HG03060 (cell line): Measurements from ENCODE around the gene RALGPS1.

ENCODE experiments used
- ATAC-seq: cut with Tn5 transposase; IDR thresholded peaks from one replicate; pipeline ENCODE4 v1.9.1; 2021; ENCODE audit warnings: low read depth, moderate number of reproducible peaks; ENCODE audit not compliant: unreplicated experiment

Gene RALGPS1

DNA sequence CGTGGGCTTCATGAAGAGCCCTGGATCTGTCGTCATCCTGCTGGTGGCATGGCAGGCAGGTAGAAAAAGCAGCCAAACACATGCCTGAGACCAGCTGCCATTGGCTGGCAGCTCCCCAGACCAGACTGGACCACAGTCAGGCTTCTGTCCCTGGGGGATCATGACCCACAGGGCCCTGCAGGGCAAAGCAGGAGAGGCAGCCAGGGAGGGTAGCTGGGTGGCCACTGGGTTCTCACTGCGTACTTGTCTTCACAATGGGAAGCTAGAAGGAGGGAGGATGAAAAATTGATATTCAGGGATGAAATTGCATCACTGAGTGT lies 282.2 kb downstream of the RALGPS1 start:
- ATAC-seq: no peak

DNA sequence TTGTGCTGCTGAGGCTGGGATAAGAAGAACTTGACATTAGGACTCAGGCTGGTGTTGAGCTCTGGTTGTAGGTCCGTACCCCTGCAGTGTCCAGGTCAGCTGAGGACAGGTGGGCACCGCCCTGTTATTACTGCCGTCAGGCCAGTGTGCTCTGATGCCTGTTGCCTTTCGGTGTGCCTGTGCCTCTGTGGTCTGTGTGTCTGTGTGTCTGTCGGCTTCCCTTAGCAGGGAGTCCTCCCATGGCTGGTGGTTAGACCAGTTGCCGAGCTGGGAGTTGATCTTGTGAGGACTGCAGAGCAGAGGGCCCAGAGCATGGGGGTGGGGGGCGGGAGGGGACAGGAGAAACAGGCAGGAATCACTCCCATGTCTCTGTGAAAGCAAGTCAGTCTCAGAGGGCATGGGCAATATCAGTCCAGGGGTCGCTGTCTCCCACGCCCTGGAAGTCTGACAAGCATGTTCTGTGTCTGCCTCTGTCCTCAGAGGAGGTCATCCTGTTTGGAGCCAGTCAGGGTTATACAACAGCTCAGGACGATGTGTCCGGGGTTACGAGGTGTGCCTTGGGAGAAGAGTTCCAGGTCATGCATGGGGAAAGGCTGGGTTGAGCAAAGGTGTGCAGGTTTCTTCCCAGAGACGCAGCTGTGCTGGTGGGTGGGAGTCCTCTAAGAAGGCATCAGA lies 282.7 kb downstream of the RALGPS1 start:
- ATAC-seq: no peak

DNA sequence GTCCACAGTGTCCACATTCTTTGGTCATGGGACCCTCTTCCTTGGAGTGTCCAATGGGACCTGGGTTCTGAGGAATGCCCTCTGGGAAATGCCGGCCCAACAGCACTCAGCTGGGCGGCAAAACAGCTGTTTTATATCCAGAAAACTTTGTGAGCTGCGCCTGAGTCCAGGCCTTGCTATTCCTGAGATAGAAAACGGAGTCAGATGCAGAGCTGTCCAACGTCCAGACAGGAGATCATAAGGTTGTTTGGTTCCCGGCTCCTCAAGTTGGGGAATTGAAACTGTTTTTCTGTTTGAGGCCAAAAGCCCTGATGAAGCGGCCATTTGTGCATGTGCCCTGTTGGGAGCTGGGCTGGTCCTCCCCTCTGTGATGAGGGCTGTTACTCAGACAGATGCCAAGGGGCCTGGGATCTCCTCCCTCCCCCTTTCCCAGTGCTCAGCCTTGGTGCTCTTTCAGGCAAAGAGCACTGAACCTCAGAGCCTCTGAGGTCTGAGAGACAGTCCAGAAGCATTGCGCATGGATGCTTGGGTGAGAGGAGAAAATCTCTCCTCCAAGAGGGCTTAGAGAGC lies 283.4 kb downstream of the RALGPS1 start:
- ATAC-seq: no peak

DNA sequence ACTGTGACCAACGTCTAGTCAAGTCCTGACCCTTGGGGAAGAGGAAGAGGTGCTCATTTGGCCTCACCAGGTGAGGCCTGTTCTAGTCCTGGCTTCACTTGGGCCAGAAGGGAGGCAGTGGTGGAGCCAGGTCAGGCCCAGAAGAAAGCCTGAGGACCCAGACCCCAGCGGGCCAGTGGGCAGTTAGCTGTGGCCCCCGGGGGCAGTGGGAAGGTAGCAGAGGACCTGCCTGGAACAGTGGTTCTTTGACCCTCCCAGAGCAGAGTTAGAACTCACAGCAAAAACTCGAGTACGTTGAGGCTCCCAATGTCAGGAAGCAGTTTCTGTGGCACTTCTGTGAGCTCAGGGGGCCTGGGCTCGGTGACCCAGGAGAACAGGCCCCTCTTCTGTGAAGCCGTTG lies 284.0 kb downstream of the RALGPS1 start:
- no peak for ATAC-seq

DNA sequence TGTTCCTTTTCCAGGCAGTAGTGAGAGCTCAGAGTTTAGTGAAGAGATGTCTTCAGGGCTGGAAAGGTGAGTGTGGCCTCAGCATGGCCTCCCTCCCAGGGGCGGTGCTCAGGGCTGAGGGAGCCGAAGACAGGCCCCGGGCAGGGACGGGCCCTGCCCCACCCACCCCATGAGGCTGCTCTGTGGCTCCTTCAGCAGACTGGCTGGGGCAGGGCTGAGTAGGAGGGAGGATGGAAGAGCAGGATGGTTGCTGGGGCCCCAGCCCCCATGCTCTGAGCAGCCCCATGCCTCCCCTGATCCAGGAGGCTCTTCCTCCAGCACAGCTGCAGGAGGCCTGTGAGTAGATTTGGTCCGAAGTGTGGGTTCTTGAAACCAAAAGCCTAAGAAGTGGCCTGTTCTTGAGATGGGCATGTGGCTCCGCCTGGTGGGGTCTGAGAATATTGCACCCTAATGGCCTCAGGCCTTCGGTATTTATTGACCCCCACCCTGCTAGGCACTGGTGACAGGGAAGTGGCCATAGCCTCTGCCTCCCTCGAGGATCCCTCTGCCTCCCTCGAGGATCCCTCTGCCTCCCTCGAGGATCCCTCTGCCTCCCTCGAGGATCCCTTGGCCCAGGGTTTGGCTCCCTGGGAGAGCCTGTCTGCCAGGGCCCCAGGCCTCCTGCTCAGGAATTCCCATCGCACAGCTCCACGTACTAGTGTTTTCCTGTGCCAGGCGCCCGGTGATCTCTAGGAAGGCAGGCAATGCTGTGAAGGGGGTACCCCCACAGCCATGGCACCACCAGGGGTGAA lies 284.6 kb downstream of the RALGPS1 start:
- no peak for ATAC-seq

DNA sequence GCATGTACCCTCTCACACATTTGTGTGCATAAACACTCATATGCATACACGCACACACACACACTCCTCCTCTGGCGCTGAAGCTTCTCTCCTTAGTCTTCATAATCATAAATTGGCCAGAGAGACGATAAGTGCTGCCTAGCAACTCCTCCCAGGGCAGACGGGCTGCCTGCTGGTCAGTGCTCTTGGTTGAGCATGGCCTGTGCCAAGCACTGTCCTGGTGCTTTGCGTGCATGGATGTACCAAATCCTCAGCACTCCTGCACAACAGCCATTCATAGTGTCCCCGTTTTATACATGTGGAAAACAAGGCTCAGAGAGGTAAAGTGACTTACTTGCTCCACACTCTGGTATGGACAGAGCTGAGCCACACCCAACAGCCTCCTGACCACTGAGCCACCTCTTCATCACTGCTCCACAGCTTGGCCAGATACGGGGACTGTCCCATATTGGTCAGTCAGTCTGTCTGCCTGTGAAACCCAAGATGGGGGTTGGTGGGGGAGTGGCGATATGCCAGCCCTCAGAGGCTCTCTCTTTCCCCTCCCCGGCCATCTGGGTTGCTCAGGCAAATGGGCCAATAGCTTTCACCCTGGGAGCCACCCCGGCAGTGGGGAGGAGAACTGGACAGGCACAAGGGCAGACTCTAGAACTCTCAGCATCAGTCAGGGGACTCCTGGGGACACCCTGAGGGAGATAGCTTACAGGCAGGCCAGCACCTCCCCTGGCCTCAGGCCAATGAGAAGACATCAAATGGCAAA lies 285.7 kb downstream of the RALGPS1 start:
- no peak for ATAC-seq

DNA sequence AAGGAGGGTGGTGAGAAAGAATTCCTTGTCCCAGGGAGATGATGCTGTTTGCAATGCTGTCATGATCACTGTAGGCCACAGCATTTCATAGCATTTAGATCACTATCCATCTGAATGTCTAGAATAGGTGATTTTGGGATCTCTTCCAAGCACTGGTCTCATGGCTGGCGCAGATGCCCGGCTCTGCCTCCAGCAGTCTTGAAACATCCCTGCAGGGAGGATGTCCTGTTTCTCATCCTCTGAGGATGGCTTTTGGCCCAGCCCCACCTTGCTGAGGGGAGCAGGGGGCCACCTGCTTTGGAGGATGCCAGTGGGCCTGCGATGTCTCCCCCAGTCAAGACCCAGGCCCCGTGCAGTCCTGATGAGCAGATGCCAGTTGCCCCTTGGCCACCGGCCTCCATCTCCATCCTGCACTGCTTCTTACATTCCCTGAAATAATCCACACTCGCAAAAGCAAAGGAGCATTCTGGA lies 286.5 kb downstream of the RALGPS1 start:
- ATAC-seq: no peak

DNA sequence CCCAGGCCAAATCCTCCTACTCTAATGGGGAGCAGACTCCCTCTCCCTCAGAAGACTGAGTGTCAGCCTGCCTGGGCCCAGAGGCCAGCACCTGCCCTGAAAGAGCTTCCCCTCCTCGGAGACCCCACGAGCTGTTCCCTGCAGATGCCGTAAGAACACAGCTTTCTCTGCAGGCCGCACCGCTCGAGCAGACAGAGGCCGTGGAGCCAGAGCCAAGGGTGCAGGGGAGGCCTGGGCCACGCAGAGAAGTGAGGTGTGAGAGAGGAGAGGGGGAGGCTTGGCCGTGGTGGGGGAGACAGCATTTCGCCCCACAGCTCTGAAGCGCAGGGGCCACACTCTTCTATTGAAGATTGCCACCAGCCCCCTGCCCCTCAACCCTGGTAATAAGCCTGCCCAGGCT lies 287.1 kb downstream of the RALGPS1 start:
- ATAC-seq: no peak

DNA sequence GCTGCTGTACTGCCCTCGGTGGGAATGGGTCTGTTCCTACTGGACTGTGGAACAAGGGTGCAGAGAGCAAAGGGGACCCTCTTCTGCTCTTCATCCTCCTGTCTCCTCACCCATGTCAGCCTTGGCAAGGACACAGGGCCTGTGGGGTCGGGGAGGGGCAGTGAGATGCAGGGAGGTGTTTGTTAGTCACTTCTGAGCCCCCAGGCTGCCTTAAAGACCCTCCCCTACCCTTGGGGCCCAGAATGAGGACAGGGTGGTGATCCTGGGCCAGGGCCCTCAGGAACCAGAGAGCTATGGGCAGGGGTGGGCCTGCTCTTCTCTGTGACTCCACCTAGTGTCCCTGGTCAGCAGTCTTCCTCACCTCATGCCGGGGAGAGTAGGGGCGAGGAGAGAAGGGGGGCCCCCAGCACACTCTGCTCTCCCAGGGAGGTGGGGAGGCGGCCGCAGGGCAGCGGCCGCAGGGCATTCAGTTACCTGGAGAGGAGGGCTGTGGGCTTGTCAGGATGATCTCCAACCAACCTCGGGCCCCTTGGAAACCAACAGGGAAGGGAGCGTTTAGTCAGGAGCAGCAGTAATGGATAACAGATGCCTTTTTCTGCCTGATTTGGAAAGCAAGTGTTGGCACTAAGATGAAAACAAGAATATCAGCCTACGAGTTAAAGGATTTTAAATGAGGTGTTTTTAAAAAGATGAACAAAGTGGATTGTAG lies 288.0 kb downstream of the RALGPS1 start:
- no peak for ATAC-seq

DNA sequence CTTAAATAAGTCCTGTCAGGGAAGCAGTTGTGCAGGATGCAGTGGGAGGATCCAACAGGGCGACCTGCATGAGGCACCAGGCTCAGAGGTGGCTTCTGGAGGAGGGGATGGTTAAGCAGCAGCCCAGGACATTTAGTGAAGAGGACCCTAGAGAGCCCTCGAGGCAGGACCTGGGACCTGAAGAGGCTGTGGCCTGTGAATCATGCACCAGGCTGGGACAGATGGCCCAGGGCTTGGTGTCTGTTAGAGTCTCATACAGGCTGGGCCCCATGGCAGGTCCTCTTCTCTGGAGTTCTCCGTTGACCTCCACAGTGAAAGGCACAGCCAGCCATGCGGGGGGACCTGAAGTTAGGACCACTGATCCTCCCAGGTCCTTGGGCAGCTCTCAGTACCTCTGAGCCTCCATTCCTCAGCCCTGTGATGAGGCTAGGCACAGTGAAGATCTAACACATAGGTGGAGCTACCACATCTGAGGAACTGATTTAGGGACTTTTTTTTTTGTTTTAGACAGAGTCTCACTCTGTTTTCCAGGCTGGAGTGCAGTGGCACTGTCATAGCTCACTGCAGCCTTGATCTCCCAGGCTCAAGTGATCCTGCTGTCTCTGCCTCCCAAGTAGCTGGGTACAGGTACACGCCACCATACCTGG lies 289.2 kb downstream of the RALGPS1 start:
- no peak for ATAC-seq

DNA sequence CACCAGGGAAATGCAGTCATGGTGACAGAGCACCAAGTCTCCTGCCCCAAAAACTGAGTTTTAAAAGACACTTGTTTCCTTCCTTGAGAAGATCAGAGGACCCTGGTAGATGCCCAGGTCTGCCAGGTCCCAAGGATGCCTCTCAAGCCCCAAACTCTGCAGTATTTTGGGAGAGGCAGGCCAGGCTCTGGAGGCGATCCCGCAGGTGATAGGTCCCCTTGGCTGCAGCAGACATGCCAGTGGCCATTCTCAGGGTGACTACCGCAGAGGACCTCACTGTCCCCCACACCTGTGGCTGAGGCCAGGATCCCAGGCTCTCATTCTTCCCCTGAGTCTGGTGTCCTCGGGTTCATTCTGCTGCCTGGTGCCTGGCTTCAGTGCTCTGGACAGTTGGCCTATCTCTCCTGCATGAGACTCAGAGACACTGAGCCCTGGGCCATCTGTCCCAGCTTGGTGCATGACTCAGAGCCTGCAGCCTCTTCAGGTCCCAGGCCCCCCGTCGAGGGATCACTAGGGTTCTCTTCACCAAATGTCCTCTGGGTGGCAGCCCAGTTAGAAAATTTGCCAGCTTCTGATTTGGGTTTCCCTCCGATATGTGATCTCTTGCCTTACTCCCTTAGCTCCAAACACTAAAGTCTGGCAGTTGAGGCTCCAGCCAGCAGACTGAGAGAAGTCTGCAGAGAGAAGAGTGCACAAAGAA lies 290.3 kb downstream of the RALGPS1 start:
- no peak for ATAC-seq

DNA sequence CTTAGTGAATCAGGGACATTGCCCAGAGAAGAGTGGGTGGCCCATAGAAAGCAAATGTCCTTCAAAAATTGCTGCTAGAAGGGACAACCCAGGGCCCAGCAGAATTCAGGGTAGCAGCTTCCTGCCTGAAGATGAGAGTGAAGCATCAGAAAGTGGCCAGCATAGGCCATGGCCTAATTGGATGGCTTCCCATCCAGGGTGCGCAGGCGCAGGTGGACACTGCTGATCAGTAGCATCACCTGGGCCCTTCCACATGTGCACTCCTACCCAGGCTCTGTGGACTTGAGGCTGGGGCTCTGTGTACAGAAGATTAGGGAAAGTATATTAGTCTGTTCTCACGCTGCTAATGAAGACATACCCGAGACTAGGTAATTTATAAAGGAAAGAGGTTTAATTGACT lies 291.4 kb downstream of the RALGPS1 start:
- no peak for ATAC-seq

DNA sequence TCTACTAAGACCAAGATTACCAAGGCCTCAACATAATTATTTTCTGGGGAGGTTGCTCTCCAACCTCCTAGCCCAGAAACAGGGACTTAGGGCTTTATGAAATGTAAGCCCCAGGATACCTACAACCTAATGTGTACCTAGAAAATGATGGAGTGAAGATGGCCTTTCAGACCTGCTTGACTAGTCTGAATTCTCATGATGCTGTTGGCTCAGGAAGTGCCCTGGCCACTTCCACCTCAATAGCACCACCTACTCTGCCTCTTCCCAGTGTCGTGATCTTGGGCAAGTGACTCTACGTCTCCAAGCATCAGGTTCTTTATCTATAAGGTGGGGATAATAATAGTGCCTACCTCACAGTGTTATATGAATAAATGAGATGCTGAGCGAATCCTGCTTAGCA lies 292.1 kb downstream of the RALGPS1 start:
- no peak for ATAC-seq

DNA sequence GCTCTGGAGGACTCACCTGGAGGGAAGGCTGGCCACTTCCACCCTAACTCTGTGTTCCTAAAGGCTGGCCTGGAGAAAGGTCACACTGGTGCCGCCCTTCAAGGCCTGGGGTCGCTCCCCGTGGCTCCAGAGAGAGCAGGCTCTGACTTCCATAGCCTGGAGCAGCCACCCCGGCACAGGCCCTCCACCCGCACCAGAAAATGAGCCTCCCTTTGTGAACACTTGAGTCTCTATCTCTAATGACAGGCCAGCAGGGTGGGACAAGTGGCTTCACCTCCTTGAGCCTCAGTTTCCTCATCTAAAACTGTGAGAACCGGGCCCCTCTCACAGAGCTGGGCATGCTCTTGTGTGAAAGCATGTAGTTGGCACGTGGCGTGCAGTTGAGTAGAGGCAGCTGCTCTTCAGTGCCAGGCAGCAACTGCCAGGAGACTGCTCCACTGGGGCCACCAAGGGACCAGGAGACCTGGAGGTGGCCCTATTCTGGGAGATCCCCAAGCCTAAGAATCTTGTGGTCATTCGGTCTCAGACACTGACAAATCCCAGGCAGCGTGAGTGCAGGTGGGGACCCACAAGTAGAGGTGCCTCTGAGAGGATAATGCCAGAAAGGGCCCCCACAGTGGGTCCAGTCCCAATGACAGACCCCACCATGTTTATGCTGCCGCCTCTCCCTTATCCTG lies 293.3 kb downstream of the RALGPS1 start:
- no peak for ATAC-seq

DNA sequence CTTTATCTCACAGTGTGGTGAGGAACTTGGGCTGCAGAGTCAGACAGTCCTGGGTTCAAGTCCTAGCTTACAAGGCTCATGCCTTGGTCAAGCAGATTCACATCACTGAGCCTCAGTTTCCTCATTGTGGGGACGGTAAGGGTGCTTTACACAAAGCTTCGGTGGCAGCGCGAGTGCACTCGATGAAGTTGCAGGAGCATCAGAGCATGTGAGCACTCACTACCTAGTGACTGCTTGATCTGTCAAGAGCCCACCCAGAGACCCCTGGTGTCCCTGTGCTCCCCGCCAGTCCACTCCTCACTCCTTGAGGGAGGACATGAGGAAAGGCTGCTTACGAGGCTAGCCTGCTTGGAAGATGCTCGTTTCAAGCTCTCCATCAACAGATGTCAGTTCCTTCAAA lies 293.8 kb downstream of the RALGPS1 start:
- no peak for ATAC-seq

DNA sequence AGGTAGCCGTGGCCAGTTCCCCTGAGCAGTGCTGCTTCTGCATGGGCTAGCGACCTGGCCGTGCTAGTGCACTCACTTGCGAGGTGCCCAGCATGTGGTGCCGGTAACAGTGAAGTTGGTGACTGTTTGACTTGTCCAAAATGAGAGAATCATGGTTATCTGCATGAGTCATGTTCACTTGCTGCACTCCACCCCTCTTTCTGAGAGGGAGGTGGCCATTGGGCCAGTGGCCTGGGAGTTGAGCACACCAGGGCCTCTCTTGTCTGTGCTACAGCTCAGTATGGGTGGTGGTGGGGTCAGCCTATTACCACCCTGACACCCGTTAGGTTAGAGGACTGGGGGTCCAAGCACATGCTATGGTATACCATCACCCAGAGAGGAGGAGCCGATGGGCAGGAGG lies 294.6 kb downstream of the RALGPS1 start:
- no peak for ATAC-seq

DNA sequence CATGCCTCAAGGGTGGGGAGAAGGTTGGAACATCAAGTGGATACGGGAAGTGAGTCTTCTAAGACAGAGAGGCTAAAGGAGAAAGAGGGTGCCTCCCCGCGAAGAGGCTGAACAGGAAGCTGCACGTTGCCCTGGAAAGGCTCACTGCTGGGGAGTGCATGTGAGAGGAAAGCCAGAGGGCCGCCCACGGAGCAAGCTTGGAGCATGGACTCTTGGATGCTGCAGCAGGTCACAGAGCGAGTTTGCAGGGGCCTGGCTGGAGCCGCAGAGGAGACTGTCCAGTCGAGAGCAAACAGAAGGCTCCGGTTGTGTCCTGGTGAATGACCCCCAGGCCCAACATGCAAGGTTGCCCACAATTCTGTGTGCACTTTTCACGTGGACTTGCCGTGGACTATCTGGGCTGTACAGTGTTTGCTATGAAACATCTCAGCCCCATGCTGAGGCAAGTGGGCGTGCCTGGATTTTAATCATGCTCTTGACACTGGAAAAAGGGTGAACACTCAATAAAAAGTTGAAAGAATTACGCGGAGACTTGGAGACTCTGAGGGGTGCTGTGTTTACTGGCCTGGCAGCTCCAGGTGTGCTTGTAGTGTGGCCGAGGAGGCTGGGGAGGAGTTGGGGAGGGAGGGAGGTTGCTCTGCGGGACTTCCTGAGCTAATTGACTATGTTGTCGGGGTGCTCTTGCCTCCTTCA lies 295.5 kb downstream of the RALGPS1 start:
- no peak for ATAC-seq
